Activated gamma-delta T cell (primary cell): ENCODE data around the gene FRG1.
"Not testable (repeated sequence)": the region's sequence is repeated elsewhere in the genome, so short reads cannot be mapped to it uniquely, and the experiment has no call there.

ENCODE experiments used
- DNase-seq: peaks from one replicate; lab custom pipeline; 2025; lab: John Stamatoyannopoulos, UW

The FRG1 gene

GRCh38 chr4:189985651-189986243 is 45.1 kb downstream of the FRG1 start:
- DNase-seq = not testable (repeated sequence)

- no peak for DNase-seq
These were observed 48.3 kb downstream of the FRG1 start for GRCh38 chr4:189988877-189989431.

- DNase-seq = not testable (repeated sequence)
These were observed 49.3 kb downstream of the FRG1 start for GRCh38 chr4:189989941-189990340.
